ENCODE results near the gene C2orf68.
"Not testable (repeated sequence)": the region's sequence is repeated elsewhere in the genome, so short reads cannot be mapped to it uniquely, and the experiment has no call there.

Gene C2orf68

GRCh38 chr2:85561280-85562212 lies 50.3 kb downstream of the C2orf68 start, which contains the start of gene GGCX:
Gene GGCX, minus strand, starts transcription at chr2:85561493. Its CDS starts 65 bp downstream, at chr2:85561428.
- peak; percentile 26; the same call in 1 of the 2 replicates for TF ChIP-seq SPI1 (IDR thresholded peaks at IDR 0.05; ENCODE audit: borderline replicate concordance, low read depth)
- TF ChIP-seq, protein P1, sequence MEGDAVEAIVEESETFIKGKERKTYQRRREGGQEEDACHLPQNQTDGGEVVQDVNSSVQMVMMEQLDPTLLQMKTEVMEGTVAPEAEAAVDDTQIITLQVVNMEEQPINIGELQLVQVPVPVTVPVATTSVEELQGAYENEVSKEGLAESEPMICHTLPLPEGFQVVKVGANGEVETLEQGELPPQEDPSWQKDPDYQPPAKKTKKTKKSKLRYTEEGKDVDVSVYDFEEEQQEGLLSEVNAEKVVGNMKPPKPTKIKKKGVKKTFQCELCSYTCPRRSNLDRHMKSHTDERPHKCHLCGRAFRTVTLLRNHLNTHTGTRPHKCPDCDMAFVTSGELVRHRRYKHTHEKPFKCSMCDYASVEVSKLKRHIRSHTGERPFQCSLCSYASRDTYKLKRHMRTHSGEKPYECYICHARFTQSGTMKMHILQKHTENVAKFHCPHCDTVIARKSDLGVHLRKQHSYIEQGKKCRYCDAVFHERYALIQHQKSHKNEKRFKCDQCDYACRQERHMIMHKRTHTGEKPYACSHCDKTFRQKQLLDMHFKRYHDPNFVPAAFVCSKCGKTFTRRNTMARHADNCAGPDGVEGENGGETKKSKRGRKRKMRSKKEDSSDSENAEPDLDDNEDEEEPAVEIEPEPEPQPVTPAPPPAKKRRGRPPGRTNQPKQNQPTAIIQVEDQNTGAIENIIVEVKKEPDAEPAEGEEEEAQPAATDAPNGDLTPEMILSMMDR (IDR thresholded peaks at IDR 0.05; ENCODE audit: insufficient read depth, low read length), result no peak
- peak; percentile 7 for TF ChIP-seq REST (IDR thresholded peaks at IDR 0.05; ENCODE audit: insufficient replicate concordance, low read depth)
- TF ChIP-seq POLR2AphosphoS5 (IDR thresholded peaks at IDR 0.05; ENCODE audit: low read depth), result peak; percentile 93
- Histone ChIP-seq H3K27me3 (ENCODE audit: insufficient read depth, poor library complexity, severe bottlenecking) (no peaks in the 10 kb centered on the region), H3K27ac (replicated peaks) (peak within 1 kb of the TSS; percentile 86), H3K4me3 (replicated peaks; ENCODE audit: insufficient read depth, low read length) (peak within 1 kb of the TSS; percentile 93)
- peak; percentile 93 to 97 for DNase-seq (ENCODE audit: low read depth in 1 of 2, low spot score in 1 of 2)

DNA sequence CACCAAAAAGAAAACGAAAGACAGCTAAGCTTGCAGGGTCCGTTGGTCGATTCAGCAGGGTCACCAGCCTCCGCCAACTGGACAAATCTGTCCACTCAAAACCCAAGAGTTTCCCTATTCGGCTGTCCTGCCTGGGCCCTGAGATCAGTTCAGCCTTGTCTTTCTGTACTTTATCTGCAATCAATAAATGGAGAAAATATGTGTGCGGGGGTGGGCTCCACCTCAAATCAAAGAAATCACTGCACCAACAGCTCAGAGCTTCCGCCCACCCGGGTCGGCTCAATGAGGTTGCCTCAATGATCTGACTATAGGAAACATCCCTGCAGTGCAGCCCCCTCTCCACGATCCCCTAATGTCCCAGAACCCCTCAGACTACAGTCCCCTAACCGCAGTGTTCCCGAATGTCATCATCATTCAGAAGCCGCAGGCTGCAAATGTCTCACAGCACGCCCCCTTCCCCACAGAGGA lies 51.0 kb downstream of the C2orf68 start:
- H3K27ac ChIP-seq (replicated peaks), result peak overlapping the region; percentile 86
- peak overlapping the region; percentile 93 for H3K4me3 ChIP-seq (replicated peaks; ENCODE audit: insufficient read depth, low read length)
- TF ChIP-seq SPI1 (IDR thresholded peaks at IDR 0.05; ENCODE audit: borderline replicate concordance, low read depth) (no peak), POLR2AphosphoS5 (IDR thresholded peaks at IDR 0.05; ENCODE audit: low read depth) (no peak), GABPA (IDR thresholded peaks at IDR 0.05; ENCODE audit: low read depth) (no peak), REST (IDR thresholded peaks at IDR 0.05; ENCODE audit: insufficient replicate concordance, low read depth) (no peak)
- TF ChIP-seq, protein P1 (IDR thresholded peaks at IDR 0.05; ENCODE audit: insufficient read depth, low read length), result no peak
- DNase-seq (ENCODE audit: low read depth in 1 of 2, low spot score in 1 of 2), result no peak
- H3K27me3 ChIP-seq (ENCODE audit: insufficient read depth, poor library complexity, severe bottlenecking), result no peaks in the 10 kb centered on the region

GRCh38 chr2:85560403-85560726 lies 51.5 kb downstream of the C2orf68 start:
- not testable (repeated sequence) for H3K27me3 ChIP-seq (ENCODE audit: insufficient read depth, poor library complexity, severe bottlenecking); H3K27ac ChIP-seq (replicated peaks); DNase-seq (ENCODE audit: low read depth in 1 of 2, low spot score in 1 of 2)
- peak overlapping the region; percentile 93 for H3K4me3 ChIP-seq (replicated peaks; ENCODE audit: insufficient read depth, low read length)

DNA sequence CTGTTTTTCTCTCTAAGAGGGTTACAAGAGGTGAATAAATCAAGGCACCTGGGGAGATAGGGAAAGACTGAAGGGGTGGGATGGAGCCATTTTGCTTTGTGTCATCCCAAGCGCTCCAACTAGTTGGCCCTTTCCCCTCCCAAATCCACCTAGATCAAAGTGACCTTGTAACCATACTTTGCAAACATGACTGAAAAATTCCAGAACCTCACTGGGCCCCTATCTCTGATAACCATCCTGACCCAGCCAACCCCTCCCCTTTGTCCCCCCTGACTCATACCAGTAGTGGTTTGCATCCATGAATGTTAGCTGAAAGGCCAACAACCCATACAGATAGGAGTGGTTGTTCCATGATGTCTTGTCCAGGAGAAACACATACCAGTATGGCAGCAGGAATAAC lies 53.7 kb downstream of the C2orf68 start:
- H3K4me3 ChIP-seq (replicated peaks; ENCODE audit: insufficient read depth, low read length), result no peak overlapping the region
- H3K27ac ChIP-seq (replicated peaks), result no peak overlapping the region
- no peaks in the 10 kb centered on the region for H3K27me3 ChIP-seq (ENCODE audit: insufficient read depth, poor library complexity, severe bottlenecking)
- DNase-seq (ENCODE audit: low read depth in 1 of 2, low spot score in 1 of 2), result no peak
- no peak for TF ChIP-seq GABPA (IDR thresholded peaks at IDR 0.05; ENCODE audit: low read depth)
- no peak for TF ChIP-seq SPI1 (IDR thresholded peaks at IDR 0.05; ENCODE audit: borderline replicate concordance, low read depth)
- no peak for TF ChIP-seq REST (IDR thresholded peaks at IDR 0.05; ENCODE audit: insufficient replicate concordance, low read depth)
- TF ChIP-seq, protein P1 (IDR thresholded peaks at IDR 0.05; ENCODE audit: insufficient read depth, low read length), result no peak
- TF ChIP-seq POLR2AphosphoS5 (IDR thresholded peaks at IDR 0.05; ENCODE audit: low read depth), result no peak

Data from HL-60 (cell line).